OCI-LY1 (cell line): Measurements from ENCODE around the gene C2orf78.
A peak's percentile ranks its signal among the peaks of the same experiment; 100 is the strongest.

Experiments used
- H2AFZ ChIP-seq: fragments of 200-600 bp; sonication (generic), shearing (Covaris generic); 2 replicates; pipeline ENCODE4 v1.6.0; 2014; ENCODE audit warnings: antibody characterized with exemption, mild to moderate bottlenecking, low read length
- H3F3A ChIP-seq: fragments of 200-600 bp; sonication (generic), shearing (Covaris generic); 2 replicates; pipeline ENCODE4 v1.6.0; 2014; ENCODE audit warnings: mild to moderate bottlenecking, antibody characterized with exemption, low read length, moderate library complexity; ENCODE audit not compliant: insufficient read depth
- H3K27ac ChIP-seq: fragments of 200-600 bp; sonication (generic); 2 replicates; pipeline ENCODE4 v1.5.1; 2014; ENCODE audit warnings: low read length, mixed run types, mild to moderate bottlenecking, low read depth; ENCODE audit not compliant: poor library complexity, severe bottlenecking
- H3K27me3 ChIP-seq: fragments of 200-600 bp; sonication (generic); 2 replicates; pipeline ENCODE4 v1.6.0; 2014; ENCODE audit warnings: antibody characterized with exemption, mild to moderate bottlenecking, low read length, moderate library complexity; ENCODE audit not compliant: insufficient read depth
- H3K36me3 ChIP-seq: fragments of 200-600 bp; sonication (generic); 2 replicates; pipeline ENCODE4 v1.6.1; 2014; ENCODE audit warnings: mild to moderate bottlenecking, antibody characterized with exemption, low read length, moderate library complexity, mixed read lengths; ENCODE audit not compliant: insufficient read depth
- H3K4me1 ChIP-seq: fragments of 200-600 bp; sonication (generic); 2 replicates; pipeline ENCODE4 v1.5.1; 2014; ENCODE audit warnings: mild to moderate bottlenecking, low read length, moderate library complexity; ENCODE audit not compliant: insufficient read depth, severe bottlenecking
- H3K4me2 ChIP-seq: fragments of 200-600 bp; sonication (generic), shearing (Covaris generic); 2 replicates; pipeline ENCODE4 v1.6.1; 2014; ENCODE audit warnings: low read length
- H3K4me3 ChIP-seq: fragments of 200-600 bp; sonication (generic); 2 replicates; pipeline ENCODE4 v1.5.1; 2014; ENCODE audit warnings: low read length, low read depth, mild to moderate bottlenecking, mixed read lengths; ENCODE audit not compliant: poor library complexity, severe bottlenecking
- H3K79me2 ChIP-seq: fragments of 200-600 bp; shearing (Covaris generic); 2 replicates; pipeline ENCODE4 v1.6.1; 2016; ENCODE audit warnings: mixed run types, low read length, mixed read lengths; ENCODE audit not compliant: insufficient read depth
- H3K9ac ChIP-seq: fragments of 200-600 bp; sonication (generic), shearing (Covaris generic); 2 replicates; pipeline ENCODE4 v1.6.1; 2014; ENCODE audit warnings: mild to moderate bottlenecking, low read length, mixed read lengths
- H3K9me2 ChIP-seq: fragments of 200-600 bp; sonication (generic), shearing (Covaris generic); 2 replicates; pipeline ENCODE4 v1.6.1; 2014; ENCODE audit warnings: low read depth, mild to moderate bottlenecking, low read length, mixed read lengths
- H3K9me3 ChIP-seq: fragments of 200-600 bp; shearing (Covaris generic); 2 replicates; pipeline ENCODE4 v1.6.1; 2014; ENCODE audit warnings: low read length, mixed read lengths
- H4K20me1 ChIP-seq: fragments of 200-600 bp; sonication (generic), shearing (Covaris generic); 2 replicates; pipeline ENCODE4 v1.6.0; 2016; ENCODE audit warnings: mild to moderate bottlenecking, low read length; ENCODE audit not compliant: insufficient read depth
- EZH2 ChIP-seq: fragments of 200-600 bp; sonication (generic), shearing (Covaris generic); IDR thresholded peaks from 2 replicates; pipeline ENCODE4 v1.8.0; 2017; ENCODE audit warnings: borderline replicate concordance, mixed run types, mild to moderate bottlenecking, antibody characterized with exemption, low read length, moderate library complexity, mixed read lengths
- TF ChIP-seq, protein P1 (sequence below): fragments of 200-600 bp; sonication (generic), shearing (Covaris generic); IDR thresholded peaks from 2 replicates; pipeline ENCODE4 v1.5.1; 2017; ENCODE audit warnings: mild to moderate bottlenecking, antibody characterized with exemption, low read length, moderate library complexity, mixed read lengths

The C2orf78 gene

DNA sequence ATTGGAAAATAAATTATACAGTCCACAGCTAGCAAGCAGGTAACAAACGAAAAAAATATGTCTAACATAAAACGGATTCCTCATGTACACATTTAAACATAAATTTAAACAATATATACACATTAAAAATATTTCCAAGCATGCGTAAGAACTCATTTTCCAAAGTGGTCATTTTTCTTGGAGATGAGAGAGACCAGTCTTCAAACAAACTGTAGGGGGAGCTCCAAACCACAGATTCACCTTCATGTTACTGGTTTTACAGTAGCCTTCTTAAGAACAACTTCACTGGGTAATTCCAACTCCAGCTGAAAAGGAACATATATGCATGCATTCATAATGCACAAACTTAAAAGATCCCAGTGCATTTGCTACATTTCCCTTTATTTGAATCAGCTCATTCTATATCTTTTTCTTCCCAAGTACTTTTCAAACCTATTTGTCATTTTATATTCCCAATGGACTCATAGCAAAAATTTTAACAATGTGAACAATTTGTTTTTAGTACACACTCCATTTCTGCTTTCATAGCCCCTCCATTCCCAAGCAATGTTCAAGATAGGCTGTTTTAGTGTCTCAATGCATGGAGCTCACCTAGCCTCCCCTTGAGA lies 40.0 kb downstream of the C2orf78 start:
- no peaks in the 10 kb centered on the region for H3K36me3 ChIP-seq
- no peaks in the 10 kb centered on the region for H3K27me3 ChIP-seq
- H3K79me2 ChIP-seq, result no peaks in the 10 kb centered on the region
- H3K9me3 ChIP-seq, result no peaks in the 10 kb centered on the region
- H3F3A ChIP-seq, result no peaks in the 10 kb centered on the region
- peaks cover 32% of the 10 kb centered on the region for H3K4me1 ChIP-seq
- no peaks in the 10 kb centered on the region for H4K20me1 ChIP-seq
- H2AFZ ChIP-seq, result no peak overlapping the region
- no peak overlapping the region for H3K27ac ChIP-seq
- no peaks in the 10 kb centered on the region for H3K9me2 ChIP-seq
- TF ChIP-seq EZH2, result no peak
- TF ChIP-seq, protein P1, sequence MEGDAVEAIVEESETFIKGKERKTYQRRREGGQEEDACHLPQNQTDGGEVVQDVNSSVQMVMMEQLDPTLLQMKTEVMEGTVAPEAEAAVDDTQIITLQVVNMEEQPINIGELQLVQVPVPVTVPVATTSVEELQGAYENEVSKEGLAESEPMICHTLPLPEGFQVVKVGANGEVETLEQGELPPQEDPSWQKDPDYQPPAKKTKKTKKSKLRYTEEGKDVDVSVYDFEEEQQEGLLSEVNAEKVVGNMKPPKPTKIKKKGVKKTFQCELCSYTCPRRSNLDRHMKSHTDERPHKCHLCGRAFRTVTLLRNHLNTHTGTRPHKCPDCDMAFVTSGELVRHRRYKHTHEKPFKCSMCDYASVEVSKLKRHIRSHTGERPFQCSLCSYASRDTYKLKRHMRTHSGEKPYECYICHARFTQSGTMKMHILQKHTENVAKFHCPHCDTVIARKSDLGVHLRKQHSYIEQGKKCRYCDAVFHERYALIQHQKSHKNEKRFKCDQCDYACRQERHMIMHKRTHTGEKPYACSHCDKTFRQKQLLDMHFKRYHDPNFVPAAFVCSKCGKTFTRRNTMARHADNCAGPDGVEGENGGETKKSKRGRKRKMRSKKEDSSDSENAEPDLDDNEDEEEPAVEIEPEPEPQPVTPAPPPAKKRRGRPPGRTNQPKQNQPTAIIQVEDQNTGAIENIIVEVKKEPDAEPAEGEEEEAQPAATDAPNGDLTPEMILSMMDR, result peak; percentile 83
- H3K4me3 ChIP-seq, result no peak overlapping the region
- H3K4me2 ChIP-seq, result no peak overlapping the region
- H3K9ac ChIP-seq, result no peak overlapping the region

DNA sequence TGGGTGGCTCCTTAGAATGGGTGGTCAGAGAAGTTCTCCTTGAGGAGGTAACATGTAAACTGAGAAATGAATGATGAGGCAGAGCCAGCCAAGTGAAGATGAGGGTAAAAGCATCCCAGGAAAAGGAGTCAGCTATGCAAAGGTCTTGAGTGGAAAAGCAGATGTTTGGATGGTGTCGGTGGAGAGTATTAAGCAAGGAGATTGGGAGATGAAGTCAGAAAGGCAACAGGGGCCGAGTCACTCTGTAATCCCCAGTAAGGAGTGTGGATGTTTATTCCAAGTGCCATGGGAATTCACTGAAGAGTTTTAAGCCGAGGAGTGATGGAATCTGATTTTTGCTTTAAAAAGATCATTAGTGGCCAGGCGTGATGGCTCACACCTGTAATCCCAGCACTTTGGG lies 41.4 kb downstream of the C2orf78 start:
- TF ChIP-seq, protein P1, result no peak
- TF ChIP-seq EZH2, result no peak
- no peaks in the 10 kb centered on the region for H3K36me3 ChIP-seq

DNA sequence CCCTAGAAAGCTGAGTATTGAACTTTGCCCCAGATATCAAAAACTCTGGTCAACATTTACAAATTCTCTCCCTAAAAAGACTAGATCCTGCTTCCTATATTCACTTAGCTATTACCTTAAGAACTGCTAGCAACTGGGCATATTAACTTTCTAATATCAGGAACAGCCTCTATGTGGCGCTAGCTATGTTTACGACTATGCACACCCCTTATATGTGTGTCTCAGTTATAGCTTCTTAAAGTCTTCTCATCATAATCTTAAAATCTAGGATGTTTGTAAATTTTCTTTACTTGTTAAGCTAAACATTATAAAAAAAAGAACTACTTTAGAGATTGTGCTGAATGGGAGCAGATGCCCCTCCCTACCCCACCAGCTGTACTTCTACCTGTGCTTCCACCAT lies 43.0 kb downstream of the C2orf78 start:
- no peaks in the 10 kb centered on the region for H3K27me3 ChIP-seq
- TF ChIP-seq EZH2, result no peak
- TF ChIP-seq, protein P1, result peak; percentile 78
- H3K4me1 ChIP-seq, result peaks cover 36% of the 10 kb centered on the region
- peaks cover 11% of the 10 kb centered on the region for H3K36me3 ChIP-seq
- no peaks in the 10 kb centered on the region for H3K9me2 ChIP-seq
- H3K79me2 ChIP-seq, result 0 out of 2 replicates have a peak, but pooled peaks cover 3% of the 10 kb centered on the region
- no peak overlapping the region for H3K9ac ChIP-seq
- H3K4me2 ChIP-seq, result peak overlapping the region; percentile 95; the same call in 1 of the 2 replicates
- no peak overlapping the region for H3K27ac ChIP-seq
- no peaks in the 10 kb centered on the region for H3K9me3 ChIP-seq
- H3K4me3 ChIP-seq, result no peak overlapping the region
- H4K20me1 ChIP-seq, result no peaks in the 10 kb centered on the region
- no peaks in the 10 kb centered on the region for H3F3A ChIP-seq
- no peak overlapping the region for H2AFZ ChIP-seq

More for the DNA sequence above, 41.4 kb downstream of the C2orf78 start:
- Histone ChIP-seq H3K4me2 (no peak overlapping the region), H3K9ac (no peak overlapping the region), H3K9me2 (no peaks in the 10 kb centered on the region), H3F3A (no peaks in the 10 kb centered on the region), H3K27ac (no peak overlapping the region), H3K79me2 (0 out of 2 replicates have a peak, but pooled peaks cover 3% of the 10 kb centered on the region), H3K4me3 (no peak overlapping the region), H4K20me1 (no peaks in the 10 kb centered on the region), H2AFZ (no peak overlapping the region), H3K4me1 (peaks cover 45% of the 10 kb centered on the region), H3K27me3 (no peaks in the 10 kb centered on the region), H3K9me3 (no peaks in the 10 kb centered on the region)
